ENCODE results near the gene PPY. TPM values are rescaled to one million over a fixed set of nuclear protein-coding genes. Genes with fewer than 3 reads are reported as not detected.

The PPY gene
- total RNA-seq, 4 donors from 2014 or later: not detected

DNA sequence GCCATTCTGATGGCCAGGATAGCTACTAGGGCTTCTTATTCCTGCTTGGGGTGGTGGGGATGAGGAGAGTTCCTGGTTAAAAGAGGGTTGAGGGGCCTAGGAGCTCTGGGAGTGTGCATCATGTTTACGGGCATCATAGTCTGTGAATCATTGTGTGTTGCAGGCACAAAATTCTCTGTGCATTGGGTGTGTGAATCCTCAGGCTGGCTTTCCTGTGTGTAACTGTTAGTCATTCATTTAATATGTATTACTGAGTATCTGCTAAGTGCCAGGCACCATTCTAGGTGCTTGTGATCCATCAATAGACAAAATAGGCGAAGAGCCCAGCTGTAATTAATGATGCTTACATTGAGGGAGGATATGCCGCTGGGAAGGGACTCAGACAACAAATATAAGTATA, 5.8 kb downstream of the PPY start:
- no peaks in the 10 kb centered on the region for H3K9me3 ChIP-seq
- ATAC-seq: no peak
- TF ChIP-seq POLR2A (IDR thresholded peaks at IDR 0.05): no peak
- TF ChIP-seq, protein P1, sequence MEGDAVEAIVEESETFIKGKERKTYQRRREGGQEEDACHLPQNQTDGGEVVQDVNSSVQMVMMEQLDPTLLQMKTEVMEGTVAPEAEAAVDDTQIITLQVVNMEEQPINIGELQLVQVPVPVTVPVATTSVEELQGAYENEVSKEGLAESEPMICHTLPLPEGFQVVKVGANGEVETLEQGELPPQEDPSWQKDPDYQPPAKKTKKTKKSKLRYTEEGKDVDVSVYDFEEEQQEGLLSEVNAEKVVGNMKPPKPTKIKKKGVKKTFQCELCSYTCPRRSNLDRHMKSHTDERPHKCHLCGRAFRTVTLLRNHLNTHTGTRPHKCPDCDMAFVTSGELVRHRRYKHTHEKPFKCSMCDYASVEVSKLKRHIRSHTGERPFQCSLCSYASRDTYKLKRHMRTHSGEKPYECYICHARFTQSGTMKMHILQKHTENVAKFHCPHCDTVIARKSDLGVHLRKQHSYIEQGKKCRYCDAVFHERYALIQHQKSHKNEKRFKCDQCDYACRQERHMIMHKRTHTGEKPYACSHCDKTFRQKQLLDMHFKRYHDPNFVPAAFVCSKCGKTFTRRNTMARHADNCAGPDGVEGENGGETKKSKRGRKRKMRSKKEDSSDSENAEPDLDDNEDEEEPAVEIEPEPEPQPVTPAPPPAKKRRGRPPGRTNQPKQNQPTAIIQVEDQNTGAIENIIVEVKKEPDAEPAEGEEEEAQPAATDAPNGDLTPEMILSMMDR (IDR thresholded peaks at IDR 0.05): no peak
- no peak for TF ChIP-seq EP300 (IDR thresholded peaks at IDR 0.05)
- TF ChIP-seq POLR2AphosphoS5 (IDR thresholded peaks at IDR 0.05): no peak
- no peak overlapping the region for H3K4me3 ChIP-seq
- no peaks in the 10 kb centered on the region for H3K36me3 ChIP-seq
- H3K4me1 ChIP-seq: peaks cover 0 to 10% (median 4%) of the 10 kb centered on the region in 3 donors
- 71 to 93% methylated on average over 2 to 3 of the region's 3 CpGs for WGBS, 2 donors (ENCODE audit: low coverage in 1 of 2)
- no peak overlapping the region for H3K27ac ChIP-seq
- H3K27me3 ChIP-seq: peaks cover 73% of the 10 kb centered on the region

DNA sequence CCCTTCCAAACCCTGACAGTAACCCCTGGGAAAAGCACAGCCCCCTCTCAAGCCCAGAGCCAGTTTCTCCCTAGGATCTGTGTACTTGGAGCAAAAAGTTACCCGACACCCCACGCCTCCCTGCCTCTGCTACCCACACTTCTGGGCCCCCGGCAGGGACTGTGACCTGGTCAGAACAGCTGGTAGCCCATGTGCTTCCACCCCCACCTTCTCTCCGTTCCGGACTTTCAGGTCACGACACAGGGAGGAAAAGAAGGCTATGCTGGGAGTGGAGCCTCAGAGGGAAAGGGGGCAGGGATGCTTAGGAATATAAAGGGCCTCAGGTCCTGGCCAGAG, 6.4 kb downstream of the PPY start:
- Histone ChIP-seq H3K27me3 (peaks cover 77% of the 10 kb centered on the region), H3K27ac (no peak overlapping the region)
- WGBS, 2 donors (ENCODE audit: low coverage in 1 of 2): no CpG with 5 or more reads among the region's 6 CpGs

DNA sequence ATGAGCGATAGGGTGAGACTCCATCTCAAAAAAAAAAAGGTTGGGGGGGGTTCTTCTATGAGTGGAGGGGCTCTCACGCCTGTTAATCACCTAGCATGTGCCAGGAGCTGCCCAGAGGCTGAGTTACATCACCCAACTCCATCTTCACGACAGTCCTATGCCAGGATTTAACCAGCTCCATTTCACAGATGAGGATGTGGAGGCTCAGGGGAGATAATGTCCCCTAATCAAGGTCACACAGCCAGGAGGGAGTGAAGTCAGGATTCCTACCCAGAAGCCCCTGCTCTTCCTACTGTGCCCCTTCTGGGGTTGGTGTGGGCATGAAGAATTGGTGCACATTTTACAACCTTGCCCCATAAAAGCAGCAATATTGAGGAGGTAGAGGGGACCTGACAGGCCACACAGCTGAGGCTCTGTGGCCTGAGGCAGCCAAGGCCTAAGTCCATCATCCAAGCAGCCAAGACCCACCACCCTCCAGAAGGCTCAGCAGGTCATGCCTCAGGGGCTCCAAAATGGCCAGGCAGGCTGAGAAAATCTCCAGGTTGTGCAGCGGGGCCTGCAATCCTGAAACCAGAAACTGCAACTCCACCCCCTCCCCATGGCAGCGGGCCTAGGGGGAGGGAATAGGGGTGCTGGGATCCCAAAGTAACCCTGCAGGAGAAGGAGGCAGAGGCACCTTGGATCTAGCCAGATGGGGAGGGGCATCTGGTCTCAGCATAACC, 6.9 kb downstream of the PPY start:
- 35 to 57% methylated on average over 2 to 3 of the region's 5 CpGs for WGBS, 2 donors (ENCODE audit: low coverage in 1 of 2)
- H3K36me3 ChIP-seq: no peaks in the 10 kb centered on the region
- no peak overlapping the region for H3K4me3 ChIP-seq
- H3K27ac ChIP-seq: no peak overlapping the region
- TF ChIP-seq, protein P1 (IDR thresholded peaks at IDR 0.05): no peak
- TF ChIP-seq POLR2A (IDR thresholded peaks at IDR 0.05) (no peak), EP300 (IDR thresholded peaks at IDR 0.05) (no peak), POLR2AphosphoS5 (IDR thresholded peaks at IDR 0.05) (no peak)
- H3K27me3 ChIP-seq: peaks cover 80% of the 10 kb centered on the region
- H3K9me3 ChIP-seq: no peaks in the 10 kb centered on the region
- peaks cover 0 to 10% (median 4%) of the 10 kb centered on the region in 3 donors for H3K4me1 ChIP-seq
- no peak for ATAC-seq

More for the DNA sequence above, 6.4 kb downstream of the PPY start:
- H3K4me3 ChIP-seq: no peak overlapping the region
- no peak for ATAC-seq
- H3K9me3 ChIP-seq: no peaks in the 10 kb centered on the region
- H3K36me3 ChIP-seq: no peaks in the 10 kb centered on the region
- TF ChIP-seq POLR2AphosphoS5 (IDR thresholded peaks at IDR 0.05) (no peak), EP300 (IDR thresholded peaks at IDR 0.05) (no peak), POLR2A (IDR thresholded peaks at IDR 0.05) (no peak)
- TF ChIP-seq, protein P1 (IDR thresholded peaks at IDR 0.05): no peak
- H3K4me1 ChIP-seq: peaks cover 0 to 10% (median 4%) of the 10 kb centered on the region in 3 donors

DNA sequence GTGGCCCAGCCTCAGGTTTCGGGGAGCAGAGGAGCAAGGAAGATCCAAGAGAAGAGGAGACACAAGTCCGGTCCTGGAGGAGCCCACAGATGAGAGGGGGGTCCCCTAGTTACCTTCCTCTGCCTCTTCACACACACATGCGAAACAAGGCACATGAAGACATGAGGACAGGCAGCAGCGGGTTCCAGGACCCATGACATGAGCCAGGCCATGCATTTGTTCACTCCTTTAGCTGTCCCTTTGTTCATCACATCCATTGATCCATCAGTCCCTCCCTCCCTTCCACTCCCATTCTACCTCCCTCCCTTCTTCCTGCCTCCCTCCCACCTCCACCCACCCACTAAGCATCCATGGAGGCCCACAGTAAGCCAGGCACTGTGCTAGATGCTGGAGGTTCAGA, 9.4 kb downstream of the PPY start:
- WGBS, 2 donors (ENCODE audit: low coverage in 1 of 2): 100% methylated on average over 2 to 4 of the region's 4 CpGs
- Histone ChIP-seq H3K27me3 (peaks cover 80% of the 10 kb centered on the region), H3K36me3 (no peaks in the 10 kb centered on the region), H3K9me3 (no peaks in the 10 kb centered on the region), H3K4me3 (no peak overlapping the region), H3K4me1 (peaks cover 0 to 4% (median 1%) of the 10 kb centered on the region in 3 donors), H3K27ac (no peak overlapping the region)
- no peak for TF ChIP-seq EP300 (IDR thresholded peaks at IDR 0.05)
- TF ChIP-seq POLR2AphosphoS5 (IDR thresholded peaks at IDR 0.05): no peak
- no peak for TF ChIP-seq POLR2A (IDR thresholded peaks at IDR 0.05)
- TF ChIP-seq, protein P1 (IDR thresholded peaks at IDR 0.05): no peak
- ATAC-seq: no peak

DNA sequence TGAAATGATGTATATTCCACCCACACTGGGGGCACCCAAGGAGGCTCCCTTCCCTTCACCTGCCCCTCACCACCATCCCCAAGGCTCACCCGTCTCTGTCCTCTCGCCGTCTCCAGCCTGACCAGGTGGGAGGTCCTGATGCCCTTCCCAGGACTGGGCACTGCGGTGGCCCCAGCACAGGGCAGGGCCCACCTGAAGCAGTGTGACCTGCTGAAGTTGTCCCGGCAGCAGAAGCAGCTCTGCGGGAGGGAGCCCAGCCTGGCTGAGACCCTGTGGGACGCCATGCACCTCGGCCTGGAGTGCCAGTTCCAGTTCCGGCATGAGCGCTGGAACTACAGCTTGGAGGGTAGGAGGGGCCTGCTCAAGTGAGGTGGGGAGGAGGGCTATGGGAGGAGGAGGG, 9.9 kb downstream of the PPY start:
- H3K27ac ChIP-seq: no peak overlapping the region
- H3K9me3 ChIP-seq: no peaks in the 10 kb centered on the region
- ATAC-seq: no peak
- H3K36me3 ChIP-seq: no peaks in the 10 kb centered on the region
- H3K4me1 ChIP-seq: peaks cover 0 to 7% (median 1%) of the 10 kb centered on the region in 3 donors
- H3K4me3 ChIP-seq: no peak overlapping the region
- peaks cover 78% of the 10 kb centered on the region for H3K27me3 ChIP-seq
- TF ChIP-seq POLR2AphosphoS5 (IDR thresholded peaks at IDR 0.05) (no peak), POLR2A (IDR thresholded peaks at IDR 0.05) (no peak), EP300 (IDR thresholded peaks at IDR 0.05) (no peak)
- TF ChIP-seq, protein P1 (IDR thresholded peaks at IDR 0.05): no peak
- WGBS, 2 donors (ENCODE audit: low coverage in 1 of 2): 100% methylated on average over 3 of the region's 10 CpGs; no CpG with 5 or more reads in 1 of the 2 donors
